GM19035 (cell line): ENCODE results near the gene MYBBP1A.

Experiments used
- ATAC-seq: cut with Tn5 transposase; IDR thresholded peaks from one replicate; pipeline ENCODE4 v1.9.1; 2021; ENCODE audit not compliant: unreplicated experiment

The MYBBP1A gene

GRCh38 chr17:4523946-4524345 is 31.2 kb downstream of the MYBBP1A start:
- ATAC-seq, result no peak

DNA sequence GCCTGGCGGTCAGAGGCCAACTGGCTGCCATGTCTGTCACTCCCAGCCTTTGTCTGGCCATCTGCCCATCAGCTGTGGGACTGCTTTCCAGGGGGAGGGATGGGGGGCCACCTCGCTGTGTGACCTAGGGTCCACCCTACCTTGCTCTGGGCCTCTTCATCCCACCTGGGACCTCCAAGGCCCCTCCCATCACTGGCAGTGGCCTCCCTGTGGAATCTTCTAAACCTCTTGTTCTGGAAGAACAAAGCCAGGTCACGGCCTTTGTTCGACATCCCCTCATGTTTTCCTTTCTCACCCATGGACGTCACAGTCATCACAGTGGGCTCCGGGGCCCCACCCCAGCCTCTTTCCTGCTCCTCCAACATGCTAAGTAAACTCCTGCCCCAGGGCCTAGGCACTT is 32.5 kb downstream of the MYBBP1A start:
- no peak for ATAC-seq

GRCh38 chr17:4520894-4521600 is 34.1 kb downstream of the MYBBP1A start:
- ATAC-seq, result no peak

DNA sequence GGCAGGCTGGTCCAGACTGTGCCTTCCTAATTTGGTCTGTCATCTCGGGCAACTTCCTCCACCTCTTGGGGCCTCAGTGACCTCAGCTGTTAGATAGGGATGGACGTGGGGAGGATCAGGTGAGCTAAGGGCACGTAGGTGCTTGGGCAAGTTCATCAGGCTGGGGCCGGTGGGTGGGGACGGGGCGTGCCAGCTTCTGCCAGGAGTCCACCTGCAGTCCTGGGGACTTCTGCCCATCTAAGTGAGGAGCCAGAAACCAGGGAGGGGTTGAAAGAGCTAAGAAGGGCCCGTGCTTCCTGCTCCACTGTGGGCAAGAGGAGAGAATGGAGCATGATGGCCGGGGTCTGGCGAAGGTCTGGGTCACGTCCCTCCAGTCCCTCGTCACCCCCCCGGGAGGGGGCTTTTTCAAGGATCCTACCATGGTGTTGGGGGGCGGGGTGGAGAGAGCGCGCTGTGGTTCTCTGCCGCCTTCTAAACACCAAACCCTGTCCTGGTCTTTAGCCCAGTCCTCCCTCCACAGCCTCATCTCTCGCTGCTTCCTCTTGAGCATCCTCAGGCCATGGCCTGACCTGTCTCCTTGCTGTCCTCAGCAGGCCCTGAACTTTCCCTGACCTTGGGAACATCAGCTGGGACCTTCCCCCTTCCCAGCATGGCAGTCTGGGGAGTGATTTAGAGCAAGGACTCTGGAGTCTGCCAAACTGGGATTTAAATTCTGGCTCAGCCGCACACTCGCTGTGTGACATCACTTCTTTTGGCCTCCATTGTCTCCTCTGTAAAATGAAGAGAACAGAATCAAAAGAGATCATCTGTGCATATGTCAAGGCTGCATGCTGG is 34.9 kb downstream of the MYBBP1A start:
- ATAC-seq, result no peak

GRCh38 chr17:4519361-4519788 is 35.8 kb downstream of the MYBBP1A start:
- no peak for ATAC-seq

DNA sequence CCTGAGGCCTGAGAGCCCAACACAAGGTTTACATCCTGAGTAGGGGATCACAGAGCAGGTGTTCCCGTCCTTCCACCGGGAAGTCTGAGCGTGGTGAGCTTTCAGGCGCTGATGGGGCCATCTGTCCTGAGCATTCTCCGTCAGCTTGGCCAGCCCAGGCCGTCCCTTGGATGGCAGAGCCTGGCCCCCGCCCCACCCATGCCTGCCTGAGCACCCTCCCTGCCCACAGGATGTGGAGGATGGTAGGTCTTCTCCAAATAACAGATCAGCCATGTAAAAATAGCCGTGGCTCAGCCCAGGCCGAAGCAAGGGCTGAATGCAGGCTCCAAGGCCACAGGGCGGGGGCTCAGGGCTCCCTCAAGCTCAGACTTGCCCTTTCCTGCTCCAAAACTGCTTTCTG is 36.3 kb downstream of the MYBBP1A start:
- no peak for ATAC-seq

DNA sequence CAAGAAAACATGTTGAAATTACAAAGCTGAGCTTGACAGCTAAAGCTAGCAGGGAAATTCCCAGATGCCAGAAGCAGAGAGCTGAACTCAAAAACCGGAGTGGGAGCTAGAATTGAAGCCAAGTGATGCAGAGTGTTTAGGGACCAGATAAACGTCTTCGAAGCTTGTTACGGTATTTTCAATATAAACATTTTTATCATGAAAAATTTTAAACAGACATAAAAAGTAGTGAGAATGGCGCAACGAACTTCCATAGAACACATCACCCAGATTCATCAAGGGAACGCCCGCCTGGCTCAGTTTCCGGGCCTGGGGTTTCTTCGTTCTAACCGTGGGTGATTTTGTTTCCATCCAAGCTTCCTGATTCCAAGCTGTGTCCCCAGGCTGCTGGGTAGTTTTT is 38.4 kb downstream of the MYBBP1A start:
- no peak for ATAC-seq

GRCh38 chr17:4515501-4515900 is 39.7 kb downstream of the MYBBP1A start:
- ATAC-seq, result no peak

GRCh38 chr17:4514779-4515178 is 40.4 kb downstream of the MYBBP1A start:
- no peak for ATAC-seq

DNA sequence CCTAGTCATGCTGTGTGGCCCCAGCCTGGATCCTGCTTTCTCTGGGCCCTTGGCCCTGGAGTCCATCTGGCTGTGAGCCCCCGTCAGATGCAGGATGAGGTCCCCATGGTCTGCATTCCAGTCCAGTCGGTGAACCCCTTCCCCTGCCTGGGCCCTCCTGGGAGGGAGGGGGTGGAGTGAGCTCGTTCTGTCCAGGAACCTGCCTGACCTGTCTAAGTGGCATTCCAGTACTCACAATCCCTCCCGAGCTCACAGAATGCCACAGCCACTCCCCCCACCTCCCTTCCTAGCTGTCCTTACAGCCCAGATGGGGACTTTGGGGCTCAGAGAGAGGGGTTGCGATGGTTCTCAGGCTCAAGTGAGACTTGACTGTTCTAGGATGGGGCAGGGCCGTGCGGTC is 41.0 kb downstream of the MYBBP1A start:
- ATAC-seq, result no peak

GRCh38 chr17:4513113-4514032 is 41.8 kb downstream of the MYBBP1A start:
- ATAC-seq, result no peak

DNA sequence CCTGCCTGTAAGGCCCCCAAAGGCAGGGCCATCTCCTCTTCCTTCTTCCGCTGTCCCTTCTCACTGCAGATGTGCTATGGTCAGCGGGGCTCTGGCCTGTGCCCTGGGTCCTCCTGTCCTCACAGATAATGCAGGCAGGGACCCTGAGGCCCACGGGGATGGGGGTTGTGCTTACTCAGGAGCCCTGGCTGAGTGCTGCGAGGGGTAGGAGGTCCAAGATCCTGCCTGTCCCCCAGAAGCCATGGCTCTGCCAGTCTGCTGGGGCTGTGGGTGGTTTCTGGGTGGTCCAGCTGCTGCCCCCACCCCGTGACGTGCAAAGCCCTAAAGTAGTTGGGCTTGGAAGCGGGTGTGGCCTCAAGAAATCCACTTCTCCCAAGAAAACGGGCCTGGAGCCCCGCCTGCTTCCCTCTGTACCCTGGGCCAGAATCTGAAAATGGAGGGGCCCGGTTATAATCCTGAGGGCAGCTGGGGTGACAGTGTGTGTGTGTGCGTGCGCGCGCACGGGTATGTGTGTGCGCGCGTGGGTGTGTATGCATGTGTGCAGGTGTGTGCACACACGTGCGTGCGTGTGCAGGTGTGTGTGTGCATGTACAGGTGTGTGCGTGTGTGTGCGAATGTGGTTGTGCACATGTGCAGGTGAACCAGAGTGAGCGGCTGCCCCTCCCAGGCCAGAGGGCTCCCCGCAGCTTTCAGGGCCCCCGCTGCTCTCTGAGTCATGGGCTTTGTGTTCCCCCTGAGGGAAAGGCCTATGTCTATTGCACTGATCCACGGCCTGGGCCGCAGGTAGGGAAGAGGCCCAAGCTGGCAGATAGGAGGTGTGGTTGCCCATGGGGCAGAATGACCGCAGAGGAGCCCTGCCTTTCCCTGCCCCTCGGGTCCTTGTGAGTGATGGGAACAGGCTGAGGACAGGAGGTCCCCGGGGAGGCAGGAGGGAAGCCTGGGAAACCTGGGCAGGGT is 42.8 kb downstream of the MYBBP1A start:
- ATAC-seq, result no peak

- ATAC-seq, result no peak
Measured at GRCh38 chr17:4511199-4511932, 43.8 kb downstream of the MYBBP1A start.

DNA sequence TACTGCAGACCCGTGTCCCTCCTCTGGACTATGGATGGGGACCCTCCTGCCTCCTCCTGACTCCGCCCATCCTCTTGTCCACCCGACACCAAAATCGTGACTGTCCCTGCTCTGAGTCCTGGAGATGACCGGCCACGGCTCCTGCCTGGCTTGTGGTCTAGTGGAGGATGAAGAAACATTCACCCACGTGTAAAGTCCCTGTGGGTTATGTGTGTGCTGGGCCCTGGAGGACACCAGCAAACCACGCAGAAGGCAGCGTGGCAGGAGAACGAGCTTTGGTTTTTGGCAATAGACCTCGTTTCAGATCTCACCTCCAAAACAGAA is 44.6 kb downstream of the MYBBP1A start:
- no peak for ATAC-seq

DNA sequence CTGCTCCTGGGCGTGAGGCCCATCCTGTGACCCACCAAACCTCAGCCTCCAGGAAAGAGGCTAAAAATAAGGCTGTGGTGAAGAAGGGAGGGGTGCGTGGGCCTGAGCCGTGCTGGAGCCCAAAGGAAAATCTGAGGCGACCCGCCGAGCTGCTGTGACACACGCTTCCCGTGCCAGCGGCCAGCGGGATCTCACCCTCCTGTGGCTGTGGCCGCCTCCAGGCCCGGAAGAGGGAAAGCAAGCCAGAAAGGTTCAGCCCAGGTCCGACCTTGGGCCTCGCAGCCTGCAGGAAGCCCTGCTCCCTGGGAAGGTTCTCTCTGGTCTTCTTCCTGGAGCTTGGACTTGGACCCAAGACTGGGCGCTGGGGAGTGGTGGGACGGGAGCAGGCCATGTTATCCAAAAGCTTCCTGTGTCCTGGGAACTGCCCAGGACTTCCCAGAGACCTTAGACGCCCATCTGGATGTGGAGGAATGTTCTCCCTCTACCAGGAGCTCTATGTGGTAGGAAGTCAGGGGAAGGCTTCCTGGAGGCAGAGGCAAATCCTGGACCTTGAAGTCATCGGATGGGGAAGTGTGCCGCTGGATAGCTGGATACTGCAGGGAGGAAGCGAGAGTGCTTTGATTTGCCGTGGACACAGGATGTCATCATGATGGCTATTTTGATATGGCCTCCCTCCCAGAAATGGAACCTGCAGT is 45.1 kb downstream of the MYBBP1A start:
- no peak for ATAC-seq

GRCh38 chr17:4509401-4509800 is 45.8 kb downstream of the MYBBP1A start:
- no peak for ATAC-seq

GRCh38 chr17:4508207-4508606 is 47.0 kb downstream of the MYBBP1A start:
- ATAC-seq, result no peak

- no peak for ATAC-seq
Measured at GRCh38 chr17:4507361-4508111, 47.6 kb downstream of the MYBBP1A start.
